Measurements from ENCODE around the gene USP36.

DNA sequence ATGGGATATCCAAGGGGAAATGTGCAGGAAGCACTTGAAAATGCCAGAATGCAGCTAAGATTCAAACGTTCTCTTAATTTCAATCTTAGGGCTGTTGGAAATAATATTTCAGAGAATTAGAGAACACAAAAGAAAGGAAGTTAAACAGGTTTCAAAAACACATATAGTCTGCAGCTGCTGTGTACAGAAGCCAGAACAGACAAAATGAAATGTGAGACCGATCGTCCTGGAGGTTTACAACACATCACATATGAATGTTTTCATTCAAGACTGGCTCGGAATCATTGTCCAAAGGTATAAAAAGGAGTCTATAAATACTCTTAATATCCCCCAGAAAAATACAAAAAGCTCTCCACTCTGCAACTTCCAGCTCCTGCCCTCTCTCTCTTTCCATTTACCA lies 72.8 kb downstream of the USP36 start:
- TF ChIP-seq, protein P1, sequence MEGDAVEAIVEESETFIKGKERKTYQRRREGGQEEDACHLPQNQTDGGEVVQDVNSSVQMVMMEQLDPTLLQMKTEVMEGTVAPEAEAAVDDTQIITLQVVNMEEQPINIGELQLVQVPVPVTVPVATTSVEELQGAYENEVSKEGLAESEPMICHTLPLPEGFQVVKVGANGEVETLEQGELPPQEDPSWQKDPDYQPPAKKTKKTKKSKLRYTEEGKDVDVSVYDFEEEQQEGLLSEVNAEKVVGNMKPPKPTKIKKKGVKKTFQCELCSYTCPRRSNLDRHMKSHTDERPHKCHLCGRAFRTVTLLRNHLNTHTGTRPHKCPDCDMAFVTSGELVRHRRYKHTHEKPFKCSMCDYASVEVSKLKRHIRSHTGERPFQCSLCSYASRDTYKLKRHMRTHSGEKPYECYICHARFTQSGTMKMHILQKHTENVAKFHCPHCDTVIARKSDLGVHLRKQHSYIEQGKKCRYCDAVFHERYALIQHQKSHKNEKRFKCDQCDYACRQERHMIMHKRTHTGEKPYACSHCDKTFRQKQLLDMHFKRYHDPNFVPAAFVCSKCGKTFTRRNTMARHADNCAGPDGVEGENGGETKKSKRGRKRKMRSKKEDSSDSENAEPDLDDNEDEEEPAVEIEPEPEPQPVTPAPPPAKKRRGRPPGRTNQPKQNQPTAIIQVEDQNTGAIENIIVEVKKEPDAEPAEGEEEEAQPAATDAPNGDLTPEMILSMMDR (IDR thresholded peaks at IDR 0.05) = no peak
- no peak for TF ChIP-seq POLR2A (IDR thresholded peaks at IDR 0.05)

All from prostate gland (tissue), 2 donors.